Measurements from ENCODE around the gene ZNF521. TPM values are rescaled to one million over a fixed set of nuclear protein-coding genes. Genes with fewer than 3 reads are reported as not detected.

ZNF521 gene
- total RNA-seq, 2 donors from 2014 or later = 3.8 to 5.3 TPM

- H3K9ac ChIP-seq (ENCODE audit: low read depth in 2 of 2, low read length in 2 of 2) = no peak overlapping the region
- H3K27me3 ChIP-seq = no peaks in the 10 kb centered on the region
- TF ChIP-seq CTCF (IDR thresholded peaks at IDR 0.05) = no peak
- H3K4me3 ChIP-seq = no peak overlapping the region
- H3K9me3 ChIP-seq = no peaks in the 10 kb centered on the region
- intact Hi-C loops (cut with DNase I) = no loop called here
- H3K27ac ChIP-seq = no peak overlapping the region
- H3K36me3 ChIP-seq = no peaks in the 10 kb centered on the region
- DNase-seq = no peak
- no peaks in the 10 kb centered on the region for H3K4me1 ChIP-seq
These were observed 207.1 kb downstream of the ZNF521 start for GRCh38 chr18:25144820-25145219.

GRCh38 chr18:25141886-25142285 is 210.1 kb downstream of the ZNF521 start:
- H3K27ac ChIP-seq = no peak overlapping the region
- no peak for TF ChIP-seq CTCF (IDR thresholded peaks at IDR 0.05)
- H3K27me3 ChIP-seq = no peaks in the 10 kb centered on the region
- no peaks in the 10 kb centered on the region for H3K36me3 ChIP-seq
- H3K4me1 ChIP-seq = no peaks in the 10 kb centered on the region
- no peaks in the 10 kb centered on the region for H3K9me3 ChIP-seq
- H3K4me3 ChIP-seq = no peak overlapping the region
- DNase-seq = no peak
- no peak overlapping the region for H3K9ac ChIP-seq (ENCODE audit: low read depth in 2 of 2, low read length in 2 of 2)
- intact Hi-C loops (cut with DNase I) = no loop called here

GRCh38 chr18:25141399-25141798 is 210.6 kb downstream of the ZNF521 start:
- no peaks in the 10 kb centered on the region for H3K36me3 ChIP-seq
- no peak overlapping the region for H3K27ac ChIP-seq
- no peak overlapping the region for H3K4me3 ChIP-seq
- no peak overlapping the region for H3K9ac ChIP-seq (ENCODE audit: low read depth in 2 of 2, low read length in 2 of 2)
- no peaks in the 10 kb centered on the region for H3K4me1 ChIP-seq
- H3K27me3 ChIP-seq = no peaks in the 10 kb centered on the region
- H3K9me3 ChIP-seq = no peaks in the 10 kb centered on the region
- no peak for TF ChIP-seq CTCF (IDR thresholded peaks at IDR 0.05)
- intact Hi-C loops (cut with DNase I) = no loop called here
- DNase-seq = no peak

- Histone ChIP-seq H3K9ac (ENCODE audit: low read depth in 2 of 2, low read length in 2 of 2) (no peak overlapping the region), H3K4me3 (no peak overlapping the region), H3K27ac (no peak overlapping the region), H3K27me3 (no peaks in the 10 kb centered on the region), H3K4me1 (no peaks in the 10 kb centered on the region), H3K9me3 (no peaks in the 10 kb centered on the region), H3K36me3 (no peaks in the 10 kb centered on the region)
- no peak for TF ChIP-seq CTCF (IDR thresholded peaks at IDR 0.05)
- intact Hi-C loops (cut with DNase I) = no loop called here
- DNase-seq = no peak
These were observed 211.0 kb downstream of the ZNF521 start for GRCh38 chr18:25140962-25141308.

- no peaks in the 10 kb centered on the region for H3K36me3 ChIP-seq
- H3K27ac ChIP-seq = no peak overlapping the region
- H3K4me1 ChIP-seq = no peaks in the 10 kb centered on the region
- no peak overlapping the region for H3K4me3 ChIP-seq
- no peak overlapping the region for H3K9ac ChIP-seq (ENCODE audit: low read depth in 2 of 2, low read length in 2 of 2)
- no peak for TF ChIP-seq CTCF (IDR thresholded peaks at IDR 0.05)
- no peak for DNase-seq
- no peaks in the 10 kb centered on the region for H3K27me3 ChIP-seq
- intact Hi-C loops (cut with DNase I) = no loop called here
- H3K9me3 ChIP-seq = no peaks in the 10 kb centered on the region
These were observed 211.6 kb downstream of the ZNF521 start for GRCh38 chr18:25140124-25140961.

All from colonic mucosa (tissue), 4 donors.